ENCODE results near the gene MAU2. TPM values are rescaled to one million over a fixed set of nuclear protein-coding genes. Genes with fewer than 3 reads are reported as not detected.

The MAU2 gene
- polyA plus RNA-seq, 1 donor from 2014 or later = 48.3 TPM

DNA sequence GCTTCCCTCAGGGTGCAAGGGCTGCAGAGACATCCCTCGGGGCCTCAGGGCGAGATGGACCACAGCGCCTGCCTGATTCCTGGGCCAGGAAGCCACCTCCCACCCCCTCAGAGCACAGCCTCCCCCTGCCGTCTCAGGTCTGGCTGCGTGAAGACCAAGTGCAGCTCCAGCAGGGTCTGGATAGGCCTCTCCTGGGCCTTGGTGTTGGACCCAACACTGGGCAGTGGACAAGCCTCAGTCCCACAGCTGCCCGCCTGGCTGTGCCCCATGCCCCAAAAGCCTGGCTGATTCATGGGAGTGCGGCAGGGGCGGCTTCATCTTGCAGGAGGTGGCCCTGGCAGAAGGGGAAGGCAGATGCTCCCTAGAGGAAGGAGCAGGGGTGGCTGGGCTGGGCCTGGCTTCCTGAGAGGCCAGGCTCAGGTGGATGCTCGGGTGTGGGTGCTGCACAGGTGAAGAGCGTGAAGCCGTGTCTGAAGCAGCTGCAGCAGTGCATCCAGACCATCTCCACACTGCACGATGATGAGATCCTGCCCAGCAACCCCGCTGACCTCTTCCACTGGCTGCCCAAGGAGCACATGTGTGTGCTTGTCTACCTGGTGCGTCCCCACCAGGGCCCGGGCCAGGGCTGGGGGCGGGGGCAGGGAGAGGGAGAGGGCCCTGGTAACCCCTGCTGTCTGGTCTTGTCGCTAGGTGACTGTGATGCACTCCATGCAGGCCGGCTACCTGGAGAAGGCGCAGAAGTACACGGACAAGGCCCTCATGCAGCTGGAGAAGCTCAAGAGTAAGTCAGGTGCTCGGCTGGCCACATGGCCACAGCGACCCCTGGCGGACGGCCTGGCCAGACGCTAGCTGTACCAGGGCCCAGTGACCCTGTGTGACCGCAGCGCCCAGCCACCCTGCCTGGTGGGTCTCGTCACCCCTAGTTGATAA, 21.7 kb downstream of the MAU2 start:
- H3K9me2 ChIP-seq (ENCODE audit: insufficient read depth, low read length) = no peaks in the 10 kb centered on the region
- H3F3A ChIP-seq (ENCODE audit: insufficient read depth, low read length, poor library complexity, severe bottlenecking) = no peaks in the 10 kb centered on the region
- no peak overlapping the region for H2AFZ ChIP-seq (ENCODE audit: low read depth, low read length)
- H3K79me2 ChIP-seq (replicated peaks; ENCODE audit: insufficient read depth, low read length) = no peaks in the 10 kb centered on the region
- no peak overlapping the region for H3K27ac ChIP-seq (ENCODE audit: low read length)
- no peak overlapping the region for H3K9ac ChIP-seq (ENCODE audit: low read length)
- no peak overlapping the region for H3K4me2 ChIP-seq (ENCODE audit: low read length)
- H3K9me3 ChIP-seq (ENCODE audit: low read length) = no peaks in the 10 kb centered on the region
- H4K20me1 ChIP-seq (ENCODE audit: insufficient read depth) = no peaks in the 10 kb centered on the region
- H3K36me3 ChIP-seq (ENCODE audit: insufficient read depth, low read length) = no peaks in the 10 kb centered on the region
- H3K27me3 ChIP-seq (ENCODE audit: insufficient read depth, low read depth, low read length) = no peaks in the 10 kb centered on the region
- no peak overlapping the region for H3K4me3 ChIP-seq (ENCODE audit: low read length)
- no peak for TF ChIP-seq EP300 (conservative IDR thresholded peaks at IDR 0.05; ENCODE audit: poor library complexity, severe bottlenecking)
- TF ChIP-seq POLR2AphosphoS5 (IDR thresholded peaks at IDR 0.05) = peak; percentile 9
- TF ChIP-seq SMC3 (conservative IDR thresholded peaks at IDR 0.05; ENCODE audit: poor library complexity) = peak; percentile 75
- TF ChIP-seq CTCF (IDR thresholded peaks at IDR 0.05; ENCODE audit: poor library complexity, severe bottlenecking) = peak; percentile 79
- no peak for TF ChIP-seq MXI1 (conservative IDR thresholded peaks at IDR 0.05; ENCODE audit: poor library complexity, severe bottlenecking)
- peak; percentile 63 for TF ChIP-seq RAD21 (conservative IDR thresholded peaks at IDR 0.05)
- no peak for TF ChIP-seq EZH2 (IDR thresholded peaks at IDR 0.05; ENCODE audit: borderline replicate concordance, insufficient read depth, low read length, poor library complexity, severe bottlenecking)
- TF ChIP-seq TAF1 (IDR thresholded peaks at IDR 0.05; ENCODE audit: low read depth) = no peak
- TF ChIP-seq REST (IDR thresholded peaks at IDR 0.05; ENCODE audit: borderline replicate concordance) = no peak

GRCh38 chr19:19343016-19343362, 22.4 kb downstream of the MAU2 start:
- H3K9me3 ChIP-seq (ENCODE audit: low read length) = no peaks in the 10 kb centered on the region
- no peaks in the 10 kb centered on the region for H3K36me3 ChIP-seq (ENCODE audit: insufficient read depth, low read length)
- H3K27me3 ChIP-seq (ENCODE audit: insufficient read depth, low read depth, low read length) = no peaks in the 10 kb centered on the region

More at GRCh38 chr19:19343016-19343362, 22.4 kb downstream of the MAU2 start:
- Histone ChIP-seq H3K79me2 (replicated peaks; ENCODE audit: insufficient read depth, low read length) (no peaks in the 10 kb centered on the region), H4K20me1 (ENCODE audit: insufficient read depth) (no peaks in the 10 kb centered on the region), H3K4me3 (ENCODE audit: low read length) (no peak overlapping the region), H2AFZ (ENCODE audit: low read depth, low read length) (no peak overlapping the region), H3K9me2 (ENCODE audit: insufficient read depth, low read length) (no peaks in the 10 kb centered on the region), H3K27ac (ENCODE audit: low read length) (no peak overlapping the region), H3F3A (ENCODE audit: insufficient read depth, low read length, poor library complexity, severe bottlenecking) (no peaks in the 10 kb centered on the region), H3K9ac (ENCODE audit: low read length) (no peak overlapping the region), H3K4me2 (ENCODE audit: low read length) (no peak overlapping the region)
- TF ChIP-seq CTCF (IDR thresholded peaks at IDR 0.05; ENCODE audit: poor library complexity, severe bottlenecking) (no peak), EZH2 (IDR thresholded peaks at IDR 0.05; ENCODE audit: borderline replicate concordance, insufficient read depth, low read length, poor library complexity, severe bottlenecking) (no peak), REST (IDR thresholded peaks at IDR 0.05; ENCODE audit: borderline replicate concordance) (no peak), POLR2AphosphoS5 (IDR thresholded peaks at IDR 0.05) (no peak), MXI1 (conservative IDR thresholded peaks at IDR 0.05; ENCODE audit: poor library complexity, severe bottlenecking) (no peak), SMC3 (conservative IDR thresholded peaks at IDR 0.05; ENCODE audit: poor library complexity) (no peak), TAF1 (IDR thresholded peaks at IDR 0.05; ENCODE audit: low read depth) (no peak), EP300 (conservative IDR thresholded peaks at IDR 0.05; ENCODE audit: poor library complexity, severe bottlenecking) (no peak), RAD21 (conservative IDR thresholded peaks at IDR 0.05) (no peak)
